Trophoblast cell (in vitro differentiated cells and primary cell): ENCODE measurements around the gene RIMBP2.

Experiments used
- DNase-seq, 2 donors: peaks; one replicate each; pipeline ENCODE4 v3.0.0-alpha.2; 2016
- H2AFZ ChIP-seq: 2 replicates; pipeline ENCODE4 v1.6.1; 2013; ENCODE audit warnings: low read length, moderate library complexity, mild to moderate bottlenecking; ENCODE audit not compliant: insufficient read depth, poor library complexity
- H2AK5ac ChIP-seq: 2 replicates; pipeline ENCODE4 v1.6.1; 2013; ENCODE audit warnings: mild to moderate bottlenecking, low read length
- H2BK120ac ChIP-seq: 2 replicates; pipeline ENCODE4 v1.6.1; 2013; ENCODE audit warnings: low read length, mild to moderate bottlenecking, moderate library complexity; ENCODE audit not compliant: insufficient read depth, poor library complexity
- H2BK12ac ChIP-seq: 2 replicates; pipeline ENCODE4 v1.6.1; 2013; ENCODE audit warnings: mild to moderate bottlenecking, low read length, moderate library complexity
- H2BK5ac ChIP-seq: 2 replicates; pipeline ENCODE4 v1.6.1; 2013; ENCODE audit warnings: low read length, low read depth, moderate library complexity, mild to moderate bottlenecking; ENCODE audit not compliant: poor library complexity
- H3K14ac ChIP-seq: 2 replicates; pipeline ENCODE4 v1.6.1; 2013; ENCODE audit warnings: mild to moderate bottlenecking, low read length
- H3K18ac ChIP-seq: 2 replicates; pipeline ENCODE4 v1.6.1; 2013; ENCODE audit warnings: mild to moderate bottlenecking, low read length
- H3K23ac ChIP-seq: 2 replicates; pipeline ENCODE4 v1.6.1; 2013; ENCODE audit warnings: low read length
- H3K27ac ChIP-seq: 2 replicates; pipeline ENCODE4 v1.5.1; 2013; ENCODE audit warnings: low read depth, mild to moderate bottlenecking, inconsistent platforms, low read length, moderate library complexity
- H3K27me3 ChIP-seq: 2 replicates; pipeline ENCODE4 v1.6.1; 2013; ENCODE audit warnings: inconsistent platforms, mild to moderate bottlenecking, low read length, moderate library complexity; ENCODE audit not compliant: insufficient read depth
- H3K36me3 ChIP-seq, 2 experiments: 1 replicate in 1 of 2; 2 replicates in 1 of 2; pipeline ENCODE4 v1.6.1; 2013; ENCODE audit warnings: low read length in 2 of 2, mild to moderate bottlenecking in 2 of 2, moderate library complexity in 1 of 2; ENCODE audit not compliant: insufficient read depth in 2 of 2, control insufficient read depth in 1 of 2
- H3K4ac ChIP-seq: 2 replicates; pipeline ENCODE4 v1.6.1; 2013; ENCODE audit warnings: low read depth, mild to moderate bottlenecking, low read length, moderate library complexity
- H3K4me1 ChIP-seq, 2 experiments: 1 replicate in 1 of 2; 2 replicates in 1 of 2; pipeline ENCODE4 v1.6.1; 2013; ENCODE audit warnings: low read length in 2 of 2, mild to moderate bottlenecking in 2 of 2, moderate library complexity in 1 of 2; ENCODE audit not compliant: insufficient read depth in 2 of 2, control insufficient read depth in 1 of 2
- H3K4me2 ChIP-seq: 2 replicates; pipeline ENCODE4 v1.6.1; 2013; ENCODE audit warnings: inconsistent platforms, mild to moderate bottlenecking, low read length, moderate library complexity
- H3K4me3 ChIP-seq: 2 replicates; pipeline ENCODE4 v1.5.1; 2013; ENCODE audit warnings: mild to moderate bottlenecking, low read depth, low read length, inconsistent platforms
- H3K79me1 ChIP-seq: one replicate; pipeline ENCODE4 v1.6.1; 2013; ENCODE audit warnings: low read length
- H3K79me2 ChIP-seq: 2 replicates; pipeline ENCODE4 v1.6.1; 2013; ENCODE audit warnings: low read length, mild to moderate bottlenecking; ENCODE audit not compliant: control insufficient read depth, insufficient read depth, poor library complexity
- H3K9ac ChIP-seq: 2 replicates; pipeline ENCODE4 v1.6.1; 2013; ENCODE audit warnings: mild to moderate bottlenecking, low read length
- H3K9me3 ChIP-seq: 2 replicates; pipeline ENCODE4 v1.6.1; 2013; ENCODE audit warnings: low read depth, mild to moderate bottlenecking, control low read depth, inconsistent platforms, low read length; ENCODE audit not compliant: insufficient read depth
- H4K12ac ChIP-seq: 2 replicates; pipeline ENCODE4 v1.6.1; 2013; ENCODE audit warnings: low read depth, mild to moderate bottlenecking, low read length, moderate library complexity
- H4K8ac ChIP-seq: 2 replicates; pipeline ENCODE4 v1.6.1; 2013; ENCODE audit warnings: low read depth, mild to moderate bottlenecking, low read length, moderate library complexity
- H4K91ac ChIP-seq: one replicate; pipeline ENCODE4 v1.6.1; 2013; ENCODE audit warnings: low read depth, mild to moderate bottlenecking, low read length, moderate library complexity
- WGBS: extraction: QIAGEN DNeasy Blood & Tissue Kit; methylation state at CpG from one replicate; pipeline ENCODE4 v1.1.7; 2013; ENCODE audit warnings: missing lambda C conversion rate; ENCODE audit not compliant: insufficient read length, insufficient coverage; ENCODE audit errors: extremely low coverage; 5-methylcytosine and 5-hydroxymethylcytosine counted together

RIMBP2 gene

DNA sequence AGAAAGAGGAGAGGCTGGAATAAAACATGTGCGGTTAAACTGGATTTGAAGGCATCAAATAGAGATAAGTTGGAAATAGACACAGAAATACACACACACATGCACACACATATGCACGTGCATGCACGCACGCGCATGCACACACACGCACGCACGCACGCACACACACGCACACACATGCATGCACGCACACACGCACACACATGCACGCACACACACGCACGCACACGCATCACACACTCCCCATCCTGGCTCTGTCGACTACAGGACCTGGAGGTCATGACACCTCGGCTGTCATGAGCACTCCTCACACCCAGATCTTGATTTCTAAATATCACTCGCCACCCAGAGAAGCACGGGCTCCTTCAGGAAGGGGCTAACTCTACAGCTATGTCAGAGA is 51.8 kb downstream of the RIMBP2 start:
- no peak overlapping the region for H3K9ac ChIP-seq
- no peak overlapping the region for H2BK12ac ChIP-seq
- H3K23ac ChIP-seq = no peak overlapping the region
- peaks cover 3% of the 10 kb centered on the region for H3K27me3 ChIP-seq
- H4K12ac ChIP-seq = no peak overlapping the region
- no peak overlapping the region for H4K91ac ChIP-seq
- H3K18ac ChIP-seq = no peak overlapping the region
- H3K79me1 ChIP-seq = no peaks in the 10 kb centered on the region
- H3K27ac ChIP-seq = no peak overlapping the region
- H3K4me3 ChIP-seq = peak overlapping the region; percentile 60
- H2AK5ac ChIP-seq = no peak overlapping the region
- H4K8ac ChIP-seq = no peak overlapping the region
- no peak overlapping the region for H3K14ac ChIP-seq
- H3K4ac ChIP-seq = no peak overlapping the region
- no peak overlapping the region for H2AFZ ChIP-seq
- no peaks in the 10 kb centered on the region for H3K4me1 ChIP-seq
- no peak overlapping the region for H3K4me2 ChIP-seq
- H3K9me3 ChIP-seq = peaks cover 19% of the 10 kb centered on the region
- no peak overlapping the region for H2BK5ac ChIP-seq
- DNase-seq = no peak
- no CpG with 5 or more reads among the region's 20 CpGs for WGBS
- no peak overlapping the region for H2BK120ac ChIP-seq
- H3K36me3 ChIP-seq = no peaks in the 10 kb centered on the region
- no peaks in the 10 kb centered on the region for H3K79me2 ChIP-seq

DNA sequence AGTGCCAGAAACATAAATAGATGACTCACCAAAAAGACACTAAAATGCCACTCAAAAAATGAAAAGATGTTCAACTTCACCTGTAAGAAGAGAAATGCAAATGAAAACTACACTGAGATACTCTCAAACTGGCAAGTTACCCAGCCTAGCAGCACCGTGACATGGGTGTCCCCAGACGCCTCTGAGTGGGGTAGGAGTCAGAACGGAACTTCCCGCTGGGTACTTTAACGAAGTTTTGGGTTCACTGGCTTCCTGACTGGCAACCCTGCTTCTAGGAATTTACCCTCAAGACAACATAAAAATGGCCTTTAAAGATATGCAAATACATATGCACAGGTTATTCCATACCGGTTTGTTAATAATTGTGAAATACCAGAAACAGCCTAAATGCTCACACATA is 52.6 kb downstream of the RIMBP2 start:
- H3K4ac ChIP-seq = no peak overlapping the region
- DNase-seq = no peak
- no peak overlapping the region for H2BK120ac ChIP-seq
- no peaks in the 10 kb centered on the region for H3K79me1 ChIP-seq
- H3K27me3 ChIP-seq = no peaks in the 10 kb centered on the region
- no peak overlapping the region for H2AK5ac ChIP-seq
- H4K91ac ChIP-seq = no peak overlapping the region
- no peak overlapping the region for H3K23ac ChIP-seq
- no peak overlapping the region for H2BK12ac ChIP-seq
- peaks cover 13% of the 10 kb centered on the region for H3K9me3 ChIP-seq
- no peak overlapping the region for H2BK5ac ChIP-seq
- WGBS = no CpG with 5 or more reads among the region's 6 CpGs
- no peaks in the 10 kb centered on the region for H3K4me1 ChIP-seq
- H3K18ac ChIP-seq = no peak overlapping the region
- no peak overlapping the region for H3K4me3 ChIP-seq
- no peak overlapping the region for H3K4me2 ChIP-seq
- no peaks in the 10 kb centered on the region for H3K79me2 ChIP-seq
- H3K27ac ChIP-seq = no peak overlapping the region
- H3K36me3 ChIP-seq = no peaks in the 10 kb centered on the region
- H2AFZ ChIP-seq = no peak overlapping the region
- H4K8ac ChIP-seq = no peak overlapping the region
- no peak overlapping the region for H3K14ac ChIP-seq
- H4K12ac ChIP-seq = no peak overlapping the region
- H3K9ac ChIP-seq = no peak overlapping the region

DNA sequence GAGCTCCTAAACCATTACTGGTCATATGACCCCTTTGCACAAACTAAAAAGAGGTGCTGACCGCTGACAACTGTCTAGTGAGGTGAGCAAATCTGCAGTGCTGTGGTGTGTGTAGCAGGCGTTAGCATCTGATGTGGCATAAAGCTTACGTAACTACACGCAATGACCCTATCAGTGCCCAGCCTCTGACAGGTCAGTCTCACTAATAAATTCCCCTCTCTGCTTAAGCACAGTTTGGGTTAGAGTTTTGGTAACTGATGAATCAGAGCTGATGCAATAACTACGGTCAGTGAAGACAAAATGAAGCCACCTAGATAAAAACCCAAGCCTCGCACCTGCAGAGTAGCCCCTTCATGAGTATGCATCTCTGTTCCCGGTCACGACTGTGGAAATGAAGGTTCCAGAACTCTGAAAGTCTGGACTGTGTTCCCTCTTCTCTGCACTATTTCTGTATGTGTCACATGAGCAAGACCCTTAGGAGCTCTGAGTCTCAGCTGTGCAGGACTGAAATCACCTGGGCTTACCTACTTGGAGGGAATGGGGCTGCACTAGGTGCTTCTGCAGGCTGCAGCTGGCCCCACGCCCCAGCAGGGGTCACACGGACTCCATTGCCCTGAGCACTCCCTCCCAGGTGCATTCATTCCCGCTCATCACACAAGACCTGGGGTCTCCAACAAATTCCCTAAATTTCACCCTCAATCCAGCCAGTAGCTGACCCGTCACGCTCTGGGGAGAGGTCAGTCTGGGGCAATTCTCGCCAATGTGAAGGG is 54.4 kb downstream of the RIMBP2 start:
- Histone ChIP-seq H3K4ac (no peak overlapping the region), H2AK5ac (no peak overlapping the region), H2AFZ (no peak overlapping the region), H3K4me1 (no peaks in the 10 kb centered on the region), H2BK12ac (no peak overlapping the region), H3K4me2 (no peak overlapping the region), H4K91ac (no peak overlapping the region), H3K9me3 (peaks cover 2% of the 10 kb centered on the region), H3K4me3 (no peak overlapping the region), H3K79me2 (no peaks in the 10 kb centered on the region), H3K18ac (no peak overlapping the region), H3K36me3 (no peaks in the 10 kb centered on the region), H4K12ac (no peak overlapping the region), H2BK120ac (no peak overlapping the region), H3K23ac (no peak overlapping the region), H3K27ac (no peak overlapping the region), H4K8ac (no peak overlapping the region), H3K27me3 (no peaks in the 10 kb centered on the region), H2BK5ac (no peak overlapping the region), H3K9ac (no peak overlapping the region), H3K79me1 (no peaks in the 10 kb centered on the region), H3K14ac (no peak overlapping the region)
- no CpG with 5 or more reads among the region's 14 CpGs for WGBS
- DNase-seq = no peak

DNA sequence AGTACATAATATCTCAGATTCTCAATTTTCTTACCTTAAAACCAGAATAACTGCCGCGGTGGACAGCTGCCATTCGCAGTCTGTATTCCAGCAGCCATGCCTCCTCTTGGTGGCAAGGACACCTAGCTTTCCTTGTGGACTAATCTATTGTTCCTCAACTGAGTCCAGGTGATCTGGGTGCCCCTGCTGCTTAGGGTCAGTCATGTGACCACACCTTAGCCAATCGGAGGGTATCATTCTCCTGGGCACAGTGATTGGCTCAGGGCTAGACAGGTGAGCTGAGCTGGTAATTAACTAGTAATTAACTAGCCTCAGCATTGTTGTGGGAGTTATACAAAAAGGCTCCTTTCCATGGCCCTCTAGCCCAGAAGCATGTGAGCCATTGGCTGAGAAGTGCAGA is 55.0 kb downstream of the RIMBP2 start:
- Histone ChIP-seq H3K9me3 (peaks cover 2% of the 10 kb centered on the region), H3K4me2 (no peak overlapping the region), H3K23ac (no peak overlapping the region), H2AFZ (no peak overlapping the region), H4K12ac (no peak overlapping the region), H3K4me3 (no peak overlapping the region), H3K79me2 (no peaks in the 10 kb centered on the region), H4K91ac (no peak overlapping the region), H3K4me1 (no peaks in the 10 kb centered on the region), H3K36me3 (no peaks in the 10 kb centered on the region), H3K18ac (no peak overlapping the region), H3K4ac (no peak overlapping the region), H3K79me1 (no peaks in the 10 kb centered on the region), H3K27ac (no peak overlapping the region), H3K14ac (no peak overlapping the region), H2BK5ac (no peak overlapping the region), H2BK120ac (no peak overlapping the region), H2BK12ac (no peak overlapping the region), H2AK5ac (no peak overlapping the region), H4K8ac (no peak overlapping the region), H3K27me3 (no peaks in the 10 kb centered on the region), H3K9ac (no peak overlapping the region)
- no CpG with 5 or more reads among the region's 4 CpGs for WGBS
- no peak for DNase-seq
